GM18519 (cell line): ENCODE results near the gene TRIM31.
"Not testable (repeated sequence)": the region's sequence is repeated elsewhere in the genome, so short reads cannot be mapped to it uniquely, and the experiment has no call there.

Source experiments
- ATAC-seq: cut with Tn5 transposase; IDR thresholded peaks from one replicate; pipeline ENCODE4 v1.9.1; 2021; ENCODE audit warnings: mild to moderate bottlenecking, moderate library complexity; ENCODE audit not compliant: unreplicated experiment, low FRiP score

TRIM31 gene

DNA sequence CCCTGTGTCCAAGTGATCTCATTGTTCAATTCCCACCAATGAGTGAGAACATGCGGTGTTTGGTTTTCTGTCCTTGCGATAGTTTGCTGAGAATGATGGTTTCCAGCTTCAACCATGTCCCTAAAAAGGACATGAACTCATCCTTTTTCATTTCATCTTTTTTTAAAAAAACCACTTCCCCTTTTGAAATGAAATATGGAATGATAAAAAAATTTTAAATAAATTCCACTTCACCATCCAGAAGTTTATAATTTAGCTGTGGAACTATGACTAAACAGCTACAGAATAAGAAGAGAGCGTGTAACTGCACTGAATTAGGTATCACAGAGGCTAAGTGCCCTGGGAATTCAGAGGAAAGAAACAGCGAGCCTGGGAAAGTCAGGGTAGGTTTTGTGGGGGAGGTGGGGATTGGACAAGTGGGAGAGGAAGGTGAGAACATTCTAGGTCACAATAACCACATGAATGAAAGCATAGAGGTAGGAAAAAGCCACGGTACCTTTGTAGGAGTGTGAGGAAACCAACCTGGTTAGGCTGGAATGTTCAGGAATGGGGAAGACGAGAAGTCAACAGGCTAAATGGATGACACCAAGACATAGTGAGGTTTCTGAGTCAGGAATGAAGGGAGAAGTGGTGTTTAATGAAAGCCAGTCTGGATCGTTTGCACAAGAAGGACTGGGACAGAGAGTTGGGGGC is 37.1 kb upstream of the TRIM31 start:
- no peak for ATAC-seq

DNA sequence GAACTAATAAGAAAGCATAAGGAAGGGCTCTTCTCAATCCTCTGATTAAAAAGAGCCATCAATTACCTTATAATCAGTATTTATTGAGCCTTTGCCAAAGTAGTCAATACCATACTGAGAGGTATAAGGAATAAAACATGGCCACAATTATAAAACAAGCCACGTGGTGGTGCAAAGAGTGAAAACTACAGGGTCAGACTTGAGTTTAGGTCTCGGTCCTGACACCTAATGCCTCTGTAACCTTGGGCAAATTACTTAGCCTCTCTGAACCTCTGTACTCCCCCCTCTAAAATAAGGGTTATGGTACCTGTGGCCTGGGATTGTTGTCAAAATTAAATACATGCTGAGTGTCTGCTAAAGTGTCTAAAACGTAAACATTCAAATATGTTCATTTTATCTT is 36.3 kb upstream of the TRIM31 start:
- no peak for ATAC-seq

DNA sequence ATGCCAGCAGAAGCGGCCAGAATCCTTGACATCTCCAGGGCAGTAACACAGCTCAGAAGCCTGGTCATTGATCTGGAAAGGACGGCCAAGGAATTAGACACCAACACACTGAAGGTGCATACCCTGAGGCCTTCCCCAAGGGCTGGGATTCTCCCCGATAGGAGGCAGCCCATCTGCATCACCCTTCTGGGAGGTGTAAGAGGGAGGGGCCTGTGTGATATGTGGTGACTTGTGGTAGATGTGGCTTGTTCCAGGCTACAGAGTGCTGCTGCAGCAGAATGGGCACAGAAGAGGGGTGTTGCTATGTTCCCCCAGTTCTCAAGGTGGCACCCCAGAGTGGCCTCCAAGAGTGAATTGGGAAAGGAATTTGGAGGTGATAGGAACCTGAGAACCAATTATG is 34.2 kb upstream of the TRIM31 start:
- no peak for ATAC-seq

DNA sequence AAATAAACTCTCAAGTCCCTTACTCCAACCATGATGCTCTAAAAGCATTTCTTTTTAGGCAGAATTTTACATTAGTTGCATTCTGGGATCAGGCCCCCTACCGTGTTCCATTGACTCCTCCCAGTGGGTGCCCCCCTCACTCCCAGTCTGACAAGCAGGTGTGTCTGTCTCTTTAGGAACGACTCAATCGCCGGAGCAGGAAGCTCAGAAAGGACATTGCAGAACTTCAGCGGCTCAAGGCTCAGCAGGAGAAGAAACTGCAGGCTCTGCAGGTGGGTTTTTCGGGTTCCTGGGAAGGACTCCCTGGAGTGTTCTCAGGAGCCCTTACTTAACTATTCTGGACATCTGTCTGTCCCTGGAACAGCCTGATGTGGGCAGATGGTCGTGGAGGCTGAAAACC is 32.9 kb upstream of the TRIM31 start:
- no peak for ATAC-seq

DNA sequence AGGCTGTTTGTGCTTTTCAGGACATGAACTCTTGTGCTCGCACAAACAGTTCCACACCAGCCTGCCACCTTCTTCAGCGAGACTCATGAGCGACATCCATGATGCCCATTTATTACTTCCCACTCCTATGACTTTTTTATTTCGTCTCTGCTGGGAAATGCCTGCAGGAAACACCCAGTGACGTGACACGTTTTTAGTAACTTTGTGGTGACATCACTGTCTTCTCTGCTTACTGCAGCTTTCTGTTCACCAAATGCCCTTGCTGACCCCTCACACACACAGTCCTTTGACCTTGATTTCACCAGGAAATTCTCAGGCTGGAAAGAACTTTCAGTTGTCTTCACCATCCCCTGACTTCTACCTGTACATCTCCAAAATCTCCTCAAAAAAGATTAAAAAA is 31.9 kb upstream of the TRIM31 start:
- ATAC-seq = no peak

DNA sequence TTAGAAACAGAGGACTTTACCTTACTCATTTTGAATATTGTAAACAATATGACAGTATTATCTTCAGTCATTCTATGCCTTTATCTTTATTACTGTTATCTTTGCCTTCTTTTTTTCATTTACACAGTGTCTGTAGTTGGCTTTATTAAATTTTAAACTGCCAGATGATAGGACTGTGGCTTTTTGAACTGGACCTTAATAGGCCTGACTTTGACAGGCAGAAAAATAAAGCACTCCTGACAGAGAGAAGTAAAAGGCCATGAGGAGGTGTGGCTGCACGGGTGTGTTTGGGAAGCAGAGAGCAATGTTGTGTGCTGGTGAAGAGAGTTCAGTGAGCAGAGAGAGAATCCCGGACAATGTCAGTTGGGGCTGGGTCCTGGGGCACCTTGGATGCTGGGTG is 30.9 kb upstream of the TRIM31 start:
- no peak for ATAC-seq

DNA sequence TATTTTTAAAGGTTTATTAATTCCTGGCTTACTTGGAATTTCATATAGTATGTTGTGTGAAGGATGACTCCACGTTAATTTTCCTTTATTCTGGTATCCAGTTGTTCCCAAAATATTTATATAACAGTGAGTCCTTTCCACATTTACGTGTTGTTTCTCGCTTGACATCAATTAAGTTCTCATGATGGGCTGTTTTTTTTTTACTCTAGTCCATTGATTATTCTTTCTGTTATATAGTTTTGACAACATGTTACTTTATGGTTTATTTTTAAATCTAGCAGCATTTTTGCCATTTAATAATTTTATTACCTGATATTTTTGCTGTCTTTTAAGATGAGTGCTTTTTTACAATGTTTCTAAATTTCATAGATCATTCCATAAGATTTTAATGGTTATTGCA is 29.8 kb upstream of the TRIM31 start:
- ATAC-seq = no peak

DNA sequence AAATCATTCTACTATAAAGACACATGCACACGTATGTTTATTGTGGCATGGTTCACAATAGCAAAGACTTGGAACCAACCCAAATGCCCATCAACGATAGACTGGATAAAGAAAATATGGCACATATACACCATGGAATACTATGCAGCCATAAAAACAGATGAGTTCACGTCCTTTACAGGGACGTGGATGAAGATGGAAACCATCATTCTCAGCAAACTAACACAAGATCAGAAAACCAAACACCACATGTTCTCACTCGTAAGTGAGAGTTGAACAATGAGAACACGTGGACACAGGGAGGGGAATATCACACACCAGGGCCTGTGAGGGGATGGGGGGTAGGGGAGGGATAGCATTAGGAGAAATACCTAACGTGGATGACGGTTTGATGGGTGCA is 27.4 kb upstream of the TRIM31 start:
- not testable (repeated sequence) for ATAC-seq

DNA sequence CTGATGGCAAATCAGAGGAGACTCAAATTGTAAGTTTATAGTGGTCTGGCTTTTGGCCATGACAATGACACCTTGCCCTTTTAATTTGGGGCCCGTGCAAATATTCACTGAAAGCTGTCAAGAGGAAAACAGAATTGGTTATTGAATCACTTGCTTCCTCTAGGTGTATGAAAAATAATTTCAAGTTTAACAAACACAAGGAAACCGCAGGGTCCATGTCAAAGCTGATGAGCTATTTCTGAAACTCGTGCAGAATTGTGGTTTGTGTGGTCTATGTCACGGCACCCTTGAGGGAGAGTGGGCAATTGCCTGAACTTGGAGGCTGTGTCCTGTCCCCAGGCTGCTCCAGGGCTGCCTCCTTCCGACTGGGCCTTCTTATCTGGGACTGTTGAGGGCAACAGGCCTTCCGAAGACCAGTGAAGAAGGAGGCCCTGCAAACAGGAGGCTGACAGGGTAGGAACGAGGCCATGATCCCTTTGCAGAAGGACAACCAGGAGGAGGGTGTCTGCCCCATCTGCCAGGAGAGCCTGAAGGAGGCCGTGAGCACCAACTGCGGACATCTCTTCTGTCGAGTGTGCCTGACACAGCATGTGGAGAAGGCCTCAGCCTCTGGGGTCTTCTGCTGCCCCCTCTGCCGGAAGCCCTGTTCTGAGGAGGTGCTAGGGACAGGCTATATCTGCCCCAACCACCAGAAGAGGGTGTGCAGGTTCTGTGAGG is 23.8 kb upstream of the TRIM31 start:
- ATAC-seq = no peak

DNA sequence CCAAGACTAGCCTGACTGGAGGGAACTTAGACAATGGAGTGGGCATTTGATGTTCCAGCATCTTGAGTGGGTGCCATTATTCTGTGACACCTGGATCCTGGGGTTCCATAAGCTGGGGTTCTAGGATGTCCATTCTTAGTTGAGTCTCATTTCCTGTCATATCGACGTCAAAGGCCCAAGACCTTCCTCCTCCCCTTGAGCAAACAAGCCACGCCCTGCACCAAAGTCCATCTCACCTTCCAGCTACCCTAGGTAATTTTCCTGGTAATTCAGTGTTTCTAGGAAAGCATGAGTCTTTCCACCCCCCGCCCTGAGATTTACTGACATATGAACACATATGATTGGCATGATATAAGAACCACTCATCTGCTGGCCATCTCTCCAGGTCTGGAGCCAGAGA is 22.9 kb upstream of the TRIM31 start, which contains the start of gene TRIM40:
Gene TRIM40, plus strand, starts transcription at position 384 of the 400 bp plus-strand sequence. CDS start 897 bp downstream, outside the sequence.
- no peak for ATAC-seq

DNA sequence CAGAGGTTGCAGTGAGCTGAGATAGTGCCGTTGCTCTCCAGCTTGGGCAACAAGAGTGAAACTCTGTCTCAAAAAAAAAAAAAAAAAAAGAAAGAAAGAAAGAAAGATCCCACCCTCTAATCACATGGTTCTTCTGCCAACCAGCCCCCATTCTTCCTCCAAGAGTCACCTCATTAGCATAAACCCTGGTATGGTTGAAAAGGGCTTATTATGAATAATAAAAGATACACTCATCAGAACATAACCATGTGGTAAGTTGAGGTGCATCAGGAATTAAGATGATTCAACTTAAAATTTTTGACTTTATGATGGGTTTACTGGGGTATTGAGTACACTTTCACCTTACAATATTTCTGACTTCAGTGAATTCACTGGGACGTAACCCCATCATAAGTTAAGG is 22.3 kb upstream of the TRIM31 start:
- no peak for ATAC-seq

DNA sequence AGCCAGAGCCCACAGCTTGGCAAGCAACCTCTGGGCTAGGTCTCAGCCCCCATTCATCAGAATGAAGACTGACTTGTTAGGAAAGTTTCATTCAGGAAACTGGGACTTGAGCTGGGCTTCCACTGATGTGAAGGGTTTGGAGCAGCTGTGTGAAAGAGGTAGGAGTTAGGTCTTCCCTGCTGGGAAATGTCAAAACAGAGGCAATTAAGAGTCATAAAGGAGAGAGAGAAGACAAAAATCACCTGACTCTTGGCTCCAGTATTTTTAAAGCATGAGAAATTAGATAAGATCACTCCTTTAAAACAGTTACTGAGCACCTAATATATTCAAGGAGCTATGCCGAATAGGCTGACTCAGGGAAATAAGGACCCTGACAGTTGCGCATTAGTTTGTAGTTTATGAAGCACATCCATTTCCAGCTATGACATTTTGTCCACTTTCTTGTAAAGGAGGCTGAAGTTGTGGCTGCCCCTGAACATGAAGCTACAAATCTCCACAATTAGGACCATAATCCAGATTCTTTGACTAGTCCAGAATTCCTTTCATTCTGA is 19.1 kb upstream of the TRIM31 start:
- no peak for ATAC-seq

DNA sequence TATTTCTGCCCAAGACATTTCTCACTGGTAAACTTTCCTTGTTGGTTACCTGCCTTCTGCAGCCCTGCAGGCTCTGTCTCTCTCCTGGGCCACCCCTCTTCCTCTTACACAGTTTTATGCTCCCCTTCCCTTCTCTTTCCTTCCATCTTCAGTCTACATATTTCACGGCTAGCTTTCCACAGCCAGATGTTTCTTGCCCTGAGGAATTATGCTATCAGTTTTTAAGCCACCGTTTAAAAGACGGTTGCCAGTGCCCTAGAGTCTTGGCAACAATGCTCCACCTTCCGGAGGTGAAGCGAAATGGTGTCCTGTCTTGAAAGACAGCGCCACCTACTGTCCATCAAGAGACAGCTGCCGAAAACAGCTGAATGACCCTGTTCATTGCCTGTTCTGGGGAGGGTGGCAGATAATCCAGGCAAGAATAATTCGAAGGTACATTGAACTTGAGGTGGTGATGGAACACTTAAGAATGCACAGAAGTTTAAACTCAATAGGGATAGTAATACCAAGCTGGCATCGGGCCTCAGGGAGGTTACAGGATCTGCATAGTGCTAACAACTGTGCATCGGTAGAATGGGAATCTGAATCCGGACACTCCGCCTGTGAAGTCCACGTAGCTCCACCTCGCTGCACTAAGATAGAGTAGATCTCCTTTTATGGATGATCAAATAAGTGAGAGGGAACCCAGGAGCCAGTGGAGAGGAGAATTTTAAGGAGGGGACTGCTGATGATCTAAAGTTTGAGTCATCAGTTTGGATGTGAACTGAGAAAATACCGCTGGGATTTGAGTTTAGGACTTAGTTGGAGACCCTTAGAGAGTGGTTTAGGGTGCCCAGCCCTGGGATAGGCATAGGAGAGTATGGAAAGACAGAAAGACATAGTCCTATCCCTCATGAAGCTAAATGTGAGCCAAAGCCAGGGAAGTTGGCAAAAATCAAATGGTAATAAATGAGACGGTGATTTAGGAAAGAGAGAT is 18.3 kb upstream of the TRIM31 start:
- peak; percentile 49 for ATAC-seq

DNA sequence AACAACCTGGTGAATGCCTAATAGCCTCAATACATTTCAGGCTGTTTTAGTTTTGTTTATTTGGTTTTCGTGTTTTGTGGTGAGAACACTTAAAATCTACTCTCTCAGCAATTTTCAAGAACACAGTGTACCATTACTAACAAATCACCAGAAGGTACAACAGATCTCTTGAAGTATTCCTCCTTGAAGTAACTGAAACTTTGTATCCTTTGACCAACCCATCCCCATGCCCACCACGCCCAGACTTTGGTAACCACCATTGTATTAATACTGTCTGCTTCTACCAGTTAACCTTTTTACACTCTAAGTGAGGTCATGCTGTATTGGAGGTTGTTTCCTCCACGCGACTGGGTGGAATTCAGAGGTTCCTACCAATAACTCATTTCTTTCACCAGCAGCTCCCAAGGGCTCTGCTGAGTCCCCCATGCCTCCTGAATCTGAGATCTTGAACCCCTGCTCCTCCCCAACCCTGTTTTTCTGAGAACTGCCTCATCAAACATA is 17.3 kb upstream of the TRIM31 start:
- no peak for ATAC-seq

DNA sequence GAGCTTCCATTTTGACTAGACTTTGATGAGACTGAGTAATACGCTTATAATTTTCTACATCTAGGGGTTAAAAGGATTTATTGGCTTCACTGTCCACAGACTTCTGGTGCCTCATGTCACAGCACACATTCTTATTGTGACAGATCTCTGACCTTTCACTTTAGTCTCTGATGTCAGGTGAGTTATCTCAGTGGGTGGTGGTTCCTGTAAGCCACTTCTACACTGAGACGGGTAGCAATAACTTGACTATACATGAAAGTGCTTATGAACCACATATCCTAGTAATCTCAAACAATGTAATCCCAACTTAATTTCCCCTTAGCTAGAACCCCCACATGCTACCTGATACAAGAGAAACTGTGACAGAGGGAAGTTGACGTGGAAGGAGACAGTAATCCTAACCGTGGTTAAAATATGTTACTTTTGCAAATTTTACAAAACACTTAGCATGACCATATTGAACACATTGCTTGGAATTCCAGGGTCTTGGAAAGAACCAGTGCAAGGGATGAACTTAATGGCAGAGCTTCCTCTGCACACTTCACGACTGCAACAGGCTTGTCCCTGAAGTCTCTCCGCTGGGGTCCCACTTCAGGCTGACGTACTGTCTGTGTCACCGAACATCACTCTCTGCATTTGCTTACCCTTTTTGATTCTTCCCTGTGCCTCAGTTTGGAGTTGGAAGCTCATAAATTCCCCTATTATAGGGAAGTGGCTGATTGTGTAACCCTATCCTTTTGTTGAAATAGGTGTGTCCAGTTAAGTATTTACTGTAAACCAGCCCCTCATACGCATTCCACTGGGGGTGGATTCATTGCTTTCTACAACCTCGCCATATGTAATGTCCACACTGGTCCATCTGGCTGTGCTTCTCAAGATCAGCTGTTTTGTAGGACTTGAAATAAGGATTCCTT is 16.6 kb upstream of the TRIM31 start:
- ATAC-seq = no peak

DNA sequence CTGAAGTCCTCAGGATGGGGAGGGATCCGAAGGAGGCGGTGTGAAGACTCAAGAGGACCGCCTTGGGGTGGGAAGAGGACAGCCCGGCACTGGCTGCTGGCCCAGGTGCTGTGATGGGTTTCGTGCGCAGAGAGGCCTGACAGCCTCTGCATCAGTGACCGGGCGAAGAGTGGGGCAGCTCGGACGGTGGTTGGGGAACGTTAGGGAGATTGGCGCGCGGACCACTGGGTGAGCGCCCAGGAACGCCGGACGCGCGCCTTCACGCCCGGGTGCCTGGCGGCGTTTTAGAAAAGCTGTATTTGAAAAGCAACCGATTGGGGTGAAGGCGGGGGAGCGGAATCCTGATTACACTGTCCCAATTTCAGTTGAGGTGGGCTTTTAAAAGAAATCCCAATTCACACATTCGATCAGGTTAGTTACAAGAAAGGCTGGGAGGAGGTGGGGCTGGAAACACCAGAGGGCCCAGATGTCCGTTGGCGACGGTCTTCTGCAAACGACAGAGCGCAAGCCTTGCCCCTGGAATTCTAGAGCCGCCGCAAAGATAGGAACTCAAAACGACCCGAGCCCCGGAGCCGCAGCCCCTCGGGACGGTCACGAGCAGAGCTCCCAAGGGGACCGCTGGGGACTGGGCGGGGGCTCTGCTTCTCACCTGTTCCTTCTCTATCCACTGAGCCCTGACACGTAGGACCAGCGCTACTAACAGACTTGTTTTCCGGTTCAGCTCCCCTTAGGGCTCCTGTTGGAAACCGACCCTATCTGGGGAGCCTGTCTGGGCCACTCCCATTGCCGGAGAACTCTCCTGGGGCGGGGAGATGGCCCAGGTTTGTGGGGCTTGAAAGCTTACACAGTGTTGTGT is 14.6 kb upstream of the TRIM31 start:
- ATAC-seq = no peak

DNA sequence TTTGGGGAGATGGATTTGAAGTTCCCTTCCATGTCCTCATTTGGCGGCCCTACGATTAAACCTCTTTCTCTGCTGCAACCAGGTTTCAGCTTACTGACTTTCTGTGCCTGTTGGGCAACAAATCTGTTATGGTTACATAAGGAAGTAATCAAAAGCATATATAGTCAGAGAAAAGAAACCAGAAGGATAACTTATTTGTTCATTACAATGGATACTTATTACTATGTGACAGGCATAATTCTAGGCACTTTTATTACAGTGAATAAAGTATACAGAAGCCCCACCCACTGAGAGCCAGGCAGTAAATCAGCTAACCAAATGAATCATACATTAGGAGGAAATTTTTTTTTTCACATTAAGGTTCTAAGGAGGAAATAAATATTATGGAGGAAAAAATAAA is 9.6 kb upstream of the TRIM31 start:
- no peak for ATAC-seq

DNA sequence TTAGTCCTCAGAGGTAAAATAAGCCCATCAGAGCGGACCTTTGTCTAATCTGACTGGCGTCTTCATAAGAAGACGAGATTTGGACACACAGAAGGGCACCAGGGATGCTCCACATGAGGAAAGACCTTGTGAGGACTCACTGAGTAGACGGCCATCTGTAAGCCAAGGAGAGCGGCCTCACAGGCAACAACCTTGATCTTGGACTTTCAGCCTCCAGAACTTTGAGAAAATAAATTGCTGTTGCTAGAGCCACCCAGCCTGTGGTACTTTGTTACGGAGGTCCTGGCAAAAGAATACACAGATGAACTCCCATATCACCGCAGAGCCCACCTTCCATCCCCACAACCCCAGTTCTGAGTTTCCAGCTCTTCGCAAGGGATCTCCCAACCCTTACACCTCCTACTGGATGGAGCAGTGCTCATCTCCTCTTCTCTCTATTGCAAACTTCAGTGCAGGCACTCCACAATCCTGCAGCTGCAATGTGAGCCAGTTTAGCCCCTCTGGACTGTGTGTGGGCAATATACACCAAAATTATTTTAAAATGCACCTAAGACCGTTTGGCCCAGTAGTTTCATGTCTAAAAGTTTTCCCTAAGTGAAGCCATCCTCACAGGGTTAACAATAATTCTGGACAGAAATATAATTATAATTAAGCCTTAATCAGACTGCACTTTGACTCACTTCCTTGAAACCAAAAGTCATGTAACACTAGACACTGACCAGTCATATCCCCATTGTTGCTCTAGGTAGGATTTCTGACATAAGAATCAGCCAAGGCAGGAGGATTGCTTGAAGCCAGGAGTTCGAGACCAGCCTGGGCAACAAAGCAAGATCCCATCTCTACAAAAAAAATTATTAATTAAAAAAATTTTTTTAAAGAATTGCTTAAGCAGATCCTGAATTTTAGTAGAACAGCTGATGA is 8.8 kb upstream of the TRIM31 start:
- ATAC-seq = no peak
